ENCODE results near the gene JARID2.

The JARID2 gene

GRCh38 chr6:15441215-15441868 is 195.5 kb downstream of the JARID2 start:
- peak; percentile 49 for DNase-seq (ENCODE audit: low spot score)

- no peak for DNase-seq (ENCODE audit: low spot score)
Measured at GRCh38 chr6:15441981-15442380, 196.1 kb downstream of the JARID2 start.

- DNase-seq (ENCODE audit: low spot score), result no peak
Measured at GRCh38 chr6:15442467-15442866, 196.6 kb downstream of the JARID2 start.

- no peak for DNase-seq (ENCODE audit: low spot score)
Measured at GRCh38 chr6:15443119-15443830, 197.4 kb downstream of the JARID2 start.

DNA sequence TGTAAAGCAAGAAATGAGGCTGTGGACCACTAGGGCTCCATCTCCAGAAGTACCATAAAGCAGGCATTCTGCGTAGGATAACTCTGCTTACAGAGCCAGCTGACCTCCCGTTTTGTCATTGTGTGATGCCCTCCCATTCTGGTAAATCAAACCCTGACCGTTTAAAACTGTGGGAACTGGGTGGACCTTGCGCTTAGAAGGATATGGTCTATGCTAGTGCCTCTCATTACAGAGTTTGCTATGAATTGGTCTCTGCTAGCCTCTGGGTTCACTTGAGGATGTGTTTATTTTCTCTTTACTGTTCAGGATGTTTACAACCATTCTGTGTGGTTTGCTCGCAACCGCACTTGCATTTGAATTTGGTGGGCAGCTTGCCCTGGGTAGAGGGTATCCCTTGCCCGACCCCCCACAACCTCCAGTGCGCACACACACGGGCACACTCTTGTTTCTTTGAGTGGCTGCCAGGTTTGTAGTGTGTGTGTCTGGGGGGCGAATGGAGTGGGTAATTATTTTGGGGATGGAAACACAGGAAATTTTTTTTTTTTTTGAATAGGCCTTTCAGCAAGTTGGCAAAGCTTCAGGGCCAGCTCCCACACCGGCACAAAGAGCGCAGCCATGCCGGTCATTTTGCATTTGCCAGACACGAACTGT is 198.3 kb downstream of the JARID2 start:
- no peak for DNase-seq (ENCODE audit: low spot score)

- no peak for DNase-seq (ENCODE audit: low spot score)
Measured at GRCh38 chr6:15444881-15445280, 199.0 kb downstream of the JARID2 start.

GRCh38 chr6:15447546-15448267 is 201.8 kb downstream of the JARID2 start:
- DNase-seq (ENCODE audit: low spot score), result no peak

GRCh38 chr6:15449011-15449410 is 203.1 kb downstream of the JARID2 start:
- no peak for DNase-seq (ENCODE audit: low spot score)

GRCh38 chr6:15451738-15452137 is 205.9 kb downstream of the JARID2 start:
- no peak for DNase-seq (ENCODE audit: low spot score)

- no peak for DNase-seq (ENCODE audit: low spot score)
Measured at GRCh38 chr6:15452182-15452941, 206.5 kb downstream of the JARID2 start.

DNA sequence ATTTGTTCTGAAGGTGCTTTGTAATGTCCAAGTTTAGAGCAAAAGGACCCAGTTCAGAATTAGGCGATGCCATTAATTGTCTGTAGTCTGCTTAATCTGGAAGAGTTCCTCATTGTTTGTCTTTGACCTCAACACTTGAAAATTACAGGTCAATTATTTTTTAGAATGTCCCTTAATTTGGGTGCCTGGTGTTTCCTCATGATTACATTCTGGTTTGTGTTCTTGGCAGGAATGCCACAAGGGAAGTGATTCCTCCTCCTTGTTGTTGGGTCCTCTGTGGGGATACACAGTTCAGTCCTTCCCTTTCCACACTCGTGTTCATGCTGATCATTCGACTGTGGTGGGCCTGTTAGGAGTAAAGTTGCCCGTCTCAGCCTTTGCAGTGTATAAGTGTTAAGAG is 207.3 kb downstream of the JARID2 start:
- DNase-seq (ENCODE audit: low spot score), result no peak

- DNase-seq (ENCODE audit: low spot score), result no peak
Measured at GRCh38 chr6:15453622-15454021, 207.8 kb downstream of the JARID2 start.

GRCh38 chr6:15456422-15456821 is 210.6 kb downstream of the JARID2 start:
- no peak for DNase-seq (ENCODE audit: low spot score)

DNA sequence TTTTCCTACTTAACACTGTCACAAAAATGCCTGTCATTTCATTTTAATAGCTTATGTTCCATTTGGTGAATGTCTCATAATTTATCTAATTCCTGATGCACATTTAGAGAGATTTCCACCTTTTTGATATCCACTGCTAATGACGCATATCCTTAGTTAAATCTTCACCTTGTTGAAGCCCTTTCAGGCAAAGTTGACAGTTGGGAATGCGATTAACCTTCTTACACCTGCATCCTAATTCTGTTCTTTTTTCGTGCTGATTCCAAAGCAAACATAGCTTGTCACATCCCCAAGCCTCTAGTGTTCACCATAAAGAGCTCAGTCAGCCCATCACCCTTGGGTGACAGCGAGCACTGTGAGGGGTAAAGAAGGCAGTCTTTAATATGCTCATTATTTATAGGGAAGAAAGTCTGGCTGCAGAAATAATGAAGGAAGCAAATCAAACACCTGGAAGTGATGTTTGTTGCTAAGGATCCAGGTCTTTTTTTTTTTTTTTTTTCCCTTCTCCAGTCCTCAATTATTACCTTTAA is 211.3 kb downstream of the JARID2 start:
- DNase-seq (ENCODE audit: low spot score), result no peak

- DNase-seq (ENCODE audit: low spot score), result no peak
Measured at GRCh38 chr6:15458021-15458459, 212.2 kb downstream of the JARID2 start.

GRCh38 chr6:15460110-15460727 is 214.3 kb downstream of the JARID2 start:
- DNase-seq (ENCODE audit: low spot score), result no peak

- DNase-seq (ENCODE audit: low spot score), result no peak
Measured at GRCh38 chr6:15461127-15461944, 215.5 kb downstream of the JARID2 start.

DNA sequence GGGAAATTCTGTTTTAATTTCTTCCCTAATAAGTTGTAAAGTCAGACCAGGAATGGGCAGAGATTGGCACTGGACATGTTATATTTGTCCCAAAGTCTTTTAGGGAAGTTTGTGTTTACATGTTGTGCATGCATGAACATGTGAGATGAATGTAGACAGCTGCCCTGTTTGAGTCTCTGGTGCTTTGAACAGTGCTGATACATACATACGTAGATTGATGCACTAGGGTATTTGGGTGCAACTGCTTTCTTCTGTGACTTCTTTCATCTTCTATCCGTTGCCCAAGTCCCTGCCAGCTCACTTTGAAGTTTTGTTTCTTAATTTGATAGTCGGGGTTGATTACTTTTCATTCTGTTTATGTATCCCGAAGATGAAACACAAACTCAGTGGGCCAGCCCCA is 216.4 kb downstream of the JARID2 start:
- no peak for DNase-seq (ENCODE audit: low spot score)

DNA sequence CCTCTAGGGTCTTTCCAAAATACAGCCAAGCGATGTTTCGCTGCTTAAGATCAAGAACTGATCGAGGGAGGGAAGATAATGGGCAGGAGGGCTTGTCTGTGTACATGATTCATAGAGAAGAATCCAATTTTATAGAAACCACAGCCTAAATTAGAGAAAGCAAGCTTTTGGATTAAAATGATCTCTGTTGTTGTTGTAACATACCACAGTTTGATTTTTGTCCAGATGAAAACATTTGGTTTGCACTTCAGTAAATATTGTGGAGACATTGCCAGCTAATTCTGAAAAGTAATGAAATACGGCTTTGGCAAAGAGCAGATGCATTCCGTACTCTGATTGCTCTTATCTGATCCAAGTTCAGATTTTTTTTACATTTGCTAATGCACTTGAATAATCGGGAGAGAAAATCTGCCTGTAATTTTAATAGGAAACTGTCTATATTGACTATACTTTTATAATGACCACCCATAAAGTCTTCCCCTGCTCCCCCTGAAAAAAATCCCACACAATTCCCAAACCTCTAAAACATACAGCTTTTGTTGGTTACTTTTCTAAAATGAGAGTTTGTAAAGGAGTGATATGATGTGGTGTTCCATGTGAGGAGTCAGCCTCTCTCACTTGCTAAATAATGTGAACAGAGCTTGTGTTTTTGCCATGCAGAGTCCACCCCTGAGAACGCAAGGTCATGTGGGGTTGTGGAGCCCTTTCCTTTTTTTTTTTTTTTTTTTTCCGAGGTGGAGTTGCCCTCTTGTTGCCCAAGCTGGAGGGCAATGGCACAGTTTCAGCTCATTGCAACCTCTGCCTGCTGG is 217.1 kb downstream of the JARID2 start:
- DNase-seq (ENCODE audit: low spot score), result no peak
